Osteocyte (in vitro differentiated cells): ENCODE measurements around the gene SNRPA1. TPM values are rescaled to one million over a fixed set of nuclear protein-coding genes. Genes with fewer than 3 reads are reported as not detected.

Source experiments
- DNase-seq: peaks from one replicate; pipeline ENCODE4 v3.0.0; 2021; ENCODE audit warnings: mixed read lengths; ENCODE audit not compliant: unreplicated experiment; ENCODE audit errors: extremely low spot score
- H3K27ac Mint-ChIP-seq: one replicate; pipeline ENCODE4 v1.8.0; 2021; ENCODE audit warnings: mild to moderate bottlenecking, mixed read lengths; ENCODE audit not compliant: unreplicated experiment
- H3K27me3 Mint-ChIP-seq: one replicate; pipeline ENCODE4 v1.8.0; 2021; ENCODE audit warnings: mixed read lengths; ENCODE audit not compliant: unreplicated experiment
- H3K36me3 Mint-ChIP-seq: one replicate; pipeline ENCODE4 v1.8.0; 2021; ENCODE audit warnings: mixed read lengths; ENCODE audit not compliant: unreplicated experiment
- H3K4me1 Mint-ChIP-seq: one replicate; pipeline ENCODE4 v1.8.0; 2021; ENCODE audit warnings: mixed read lengths; ENCODE audit not compliant: unreplicated experiment
- H3K4me3 Mint-ChIP-seq: one replicate; pipeline ENCODE4 v1.8.0; 2021; ENCODE audit warnings: mild to moderate bottlenecking, moderate library complexity, mixed read lengths; ENCODE audit not compliant: unreplicated experiment
- H3K9me3 Mint-ChIP-seq: one replicate; pipeline ENCODE4 v1.8.0; 2021; ENCODE audit warnings: mixed read lengths; ENCODE audit not compliant: unreplicated experiment
- CTCF ChIP-seq: fragments of 200-600 bp; sonication (generic); IDR thresholded peaks from 2 replicates; pipeline ENCODE4 v1.5.0; 2021; ENCODE audit warnings: antibody characterized with exemption, mild to moderate bottlenecking, moderate library complexity
- total RNA-seq: library from RNA; stranded (reverse); gene quantifications from 2 replicates; pipeline ENCODE4 v1.2.1, GENCODE V29; 2021

SNRPA1 gene
- total RNA-seq, 1 donor from 2014 or later, result 34.6 TPM

GRCh38 chr15:101242160-101242998, 52.7 kb downstream of the SNRPA1 start:
- H3K36me3 Mint-ChIP-seq, result peaks cover 4% of the 10 kb centered on the region
- peak; percentile 57 for DNase-seq
- peaks cover 57% of the 10 kb centered on the region for H3K4me1 Mint-ChIP-seq

GRCh38 chr15:101240358-101240757, 54.7 kb downstream of the SNRPA1 start:
- H3K27ac Mint-ChIP-seq, result no peak overlapping the region
- H3K4me1 Mint-ChIP-seq, result peaks cover 45% of the 10 kb centered on the region
- no peak overlapping the region for H3K4me3 Mint-ChIP-seq
- H3K36me3 Mint-ChIP-seq, result no peaks in the 10 kb centered on the region
- no peak for DNase-seq
- no peak for TF ChIP-seq CTCF
- no peaks in the 10 kb centered on the region for H3K9me3 Mint-ChIP-seq
- no peaks in the 10 kb centered on the region for H3K27me3 Mint-ChIP-seq

More at GRCh38 chr15:101242160-101242998, 52.7 kb downstream of the SNRPA1 start:
- Mint-ChIP-seq H3K4me3 (no peak overlapping the region), H3K27ac (peak overlapping the region; percentile 18), H3K27me3 (no peaks in the 10 kb centered on the region), H3K9me3 (no peaks in the 10 kb centered on the region)
- TF ChIP-seq CTCF, result no peak

DNA sequence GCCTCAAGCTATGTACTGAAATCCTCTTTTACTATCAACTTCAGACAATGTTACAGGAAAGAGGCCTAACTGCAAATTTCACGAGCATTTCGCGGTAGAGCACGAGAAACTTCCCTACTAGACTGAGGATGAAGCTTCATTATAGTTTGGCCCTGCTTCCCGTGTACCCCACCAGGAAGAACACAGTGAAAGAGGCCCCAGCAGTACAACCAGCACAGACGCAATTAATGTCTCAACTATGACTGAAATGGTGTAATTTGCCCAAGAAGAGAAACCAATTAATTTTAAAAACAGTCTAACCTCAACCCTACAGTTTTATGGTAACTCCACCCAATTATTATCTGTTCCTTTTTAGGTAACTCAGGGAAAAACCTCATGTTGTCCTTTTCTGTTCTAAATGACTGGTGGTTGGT, 55.3 kb downstream of the SNRPA1 start:
- Mint-ChIP-seq H3K4me3 (no peak overlapping the region), H3K9me3 (no peaks in the 10 kb centered on the region), H3K36me3 (peaks cover 5% of the 10 kb centered on the region), H3K27ac (no peak overlapping the region), H3K27me3 (no peaks in the 10 kb centered on the region), H3K4me1 (peaks cover 39% of the 10 kb centered on the region)
- DNase-seq, result no peak
- TF ChIP-seq CTCF, result no peak

DNA sequence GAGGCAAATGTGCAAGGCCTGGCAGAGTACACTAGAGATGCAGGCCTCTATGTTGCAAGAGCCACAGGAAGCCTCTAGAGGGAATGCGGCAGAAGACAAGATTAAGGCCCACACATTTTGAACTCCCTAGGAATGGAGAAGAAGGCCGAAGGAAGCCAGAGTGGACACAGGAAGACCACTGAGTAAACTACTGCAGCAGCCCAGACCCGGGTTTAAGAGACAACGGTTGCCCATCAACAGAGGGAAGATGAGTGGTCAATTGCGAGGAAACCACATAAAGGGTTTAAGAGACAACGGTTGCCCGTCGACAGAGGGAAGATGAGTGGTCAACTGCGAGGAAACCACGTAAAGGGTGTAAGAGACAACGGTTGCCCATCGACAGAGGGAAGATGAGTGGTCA, 57.8 kb downstream of the SNRPA1 start:
- TF ChIP-seq CTCF, result no peak
- Mint-ChIP-seq H3K9me3 (no peaks in the 10 kb centered on the region), H3K27me3 (no peaks in the 10 kb centered on the region), H3K36me3 (peaks cover 16% of the 10 kb centered on the region), H3K27ac (no peak overlapping the region), H3K4me1 (peaks cover 20% of the 10 kb centered on the region), H3K4me3 (no peak overlapping the region)
- DNase-seq, result no peak

DNA sequence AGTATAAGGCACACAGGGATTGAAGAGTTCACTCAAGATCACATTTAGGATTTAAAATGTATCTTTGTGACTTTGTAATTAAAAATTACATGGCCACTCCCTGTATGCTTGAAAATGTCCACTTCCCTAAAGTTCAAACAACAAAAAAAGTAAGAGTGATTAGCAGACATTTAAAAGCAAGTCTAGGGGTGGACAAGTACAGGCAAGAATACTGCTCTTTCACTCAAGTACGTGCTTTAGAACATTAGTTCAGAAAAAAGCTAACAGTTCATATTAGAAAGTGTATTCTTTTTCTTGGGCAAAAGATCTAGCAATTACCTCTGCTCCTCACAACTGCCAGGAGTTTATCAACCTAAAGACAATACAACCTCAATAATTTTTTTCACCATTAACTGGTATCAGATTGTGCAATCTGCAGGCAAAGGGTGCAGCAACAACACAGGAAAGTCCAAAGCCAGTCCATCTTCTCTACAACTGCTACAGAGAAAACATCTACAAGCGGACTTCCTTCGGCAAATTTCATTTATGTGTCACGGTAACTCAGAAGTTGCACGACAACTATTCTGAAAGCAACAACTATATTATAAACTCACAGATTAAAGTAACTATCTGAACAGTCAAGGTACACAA, 61.3 kb downstream of the SNRPA1 start:
- no peak for DNase-seq
- Mint-ChIP-seq H3K4me1 (peaks cover 6% of the 10 kb centered on the region), H3K9me3 (peaks cover 7% of the 10 kb centered on the region), H3K27ac (peak overlapping the region; percentile 0), H3K27me3 (no peaks in the 10 kb centered on the region), H3K36me3 (peaks cover 32% of the 10 kb centered on the region), H3K4me3 (no peak overlapping the region)
- no peak for TF ChIP-seq CTCF
